Spleen (tissue), 11 donors: Measurements from ENCODE around the gene CEACAM4. TPM values are rescaled to one million over a fixed set of nuclear protein-coding genes. Genes with fewer than 3 reads are reported as not detected.

ENCODE experiments used
- DNase-seq: peaks from one replicate; pipeline ENCODE4 v3.0.0-alpha.2; 2020
- H3K27ac ChIP-seq, 8 donors: fragments of 200-600 bp; sonication (generic) in 7 of 8; 1 replicate in 4 of 8; 2 replicates in 4 of 8; pipeline versions ENCODE4 v1.5.0 to v1.8.0; 2016 to 2021; ENCODE audit warnings: inconsistent platforms in 4 of 8, mild to moderate bottlenecking in 4 of 8, moderate library complexity in 1 of 8
- H3K27me3 ChIP-seq, 7 donors: fragments of 200-600 bp; sonication (generic) in 6 of 7; replicated peaks in 1 of 7; 1 replicate in 4 of 7; 2 replicates in 3 of 7; pipeline versions ENCODE4 v1.5.0 to v1.8.0; 2016 to 2021; ENCODE audit warnings: inconsistent platforms in 3 of 7, mild to moderate bottlenecking in 1 of 7
- H3K36me3 ChIP-seq, 6 donors: fragments of 200-600 bp; sonication (generic) in 5 of 6; 1 replicate in 4 of 6; 2 replicates in 2 of 6; pipeline versions ENCODE4 v1.5.0 to v1.8.0; 2016 to 2021; ENCODE audit warnings: inconsistent platforms in 2 of 6
- H3K4me1 ChIP-seq, 6 donors: fragments of 200-600 bp; sonication (generic) in 5 of 6; 1 replicate in 3 of 6; 2 replicates in 3 of 6; pipeline versions ENCODE4 v1.5.0 to v1.8.0; 2016 to 2021; ENCODE audit warnings: inconsistent platforms in 3 of 6
- H3K4me3 ChIP-seq, 8 donors: fragments of 200-600 bp; sonication (generic) in 7 of 8; 1 replicate in 4 of 8; 2 replicates in 4 of 8; pipeline versions ENCODE4 v1.5.0 to v1.8.0; 2016 to 2021; ENCODE audit warnings: inconsistent platforms in 4 of 8, mild to moderate bottlenecking in 4 of 8, moderate library complexity in 2 of 8
- H3K9me3 ChIP-seq, 8 donors: fragments of 200-600 bp; sonication (generic) in 7 of 8; 1 replicate in 4 of 8; 2 replicates in 4 of 8; pipeline versions ENCODE4 v1.5.0 to v1.8.0; 2016 to 2021; ENCODE audit warnings: inconsistent platforms in 4 of 8
- CTCF ChIP-seq, 11 experiments: fragments of 200-600 bp in 7 of 11; fragments of 450-650 bp in 4 of 11; sonication (generic) in 4 of 11; IDR thresholded peaks in 8 of 11; conservative IDR thresholded peaks in 3 of 11; 1 replicate in 7 of 11; 2 replicates in 4 of 11; pipeline versions ENCODE4 v1.4.0 to v1.8.0; 2016 to 2021; ENCODE audit warnings: antibody characterized with exemption in 11 of 11, inconsistent platforms in 4 of 11, mild to moderate bottlenecking in 1 of 11
- POLR2A ChIP-seq, 3 donors: fragments of 450-650 bp; IDR thresholded peaks; one replicate each; pipeline ENCODE4 v1.5.1; 2017; ENCODE audit warnings: antibody characterized with exemption in 3 of 3, mild to moderate bottlenecking in 1 of 3
- POLR2AphosphoS5 ChIP-seq, 3 donors: sonication (generic); formaldehyde crosslinking; IDR thresholded peaks; one replicate each; pipeline ENCODE4 v1.5.1; 2017; ENCODE audit warnings: antibody characterized with exemption in 3 of 3
- WGBS, 5 donors: extraction: QIAGEN DNeasy Blood & Tissue Kit in 3 of 5; methylation state at CpG; one replicate each; pipeline versions ENCODE4 v1.1.5 to v1.1.7; 2013 to 2018; 5-methylcytosine and 5-hydroxymethylcytosine counted together
- intact Hi-C: fragments of 100-400 bp; cut with DNase I; formaldehyde crosslinking; loops from one replicate; pipeline ENCODE4 v1.15.0; 2023; ENCODE audit warnings: low total_unique reads
- polyA plus RNA-seq, 3 donors: library from polyadenylated mRNA; stranded (reverse); fragments of 200-250 nt; gene quantifications; one replicate each; pipeline ENCODE4 v1.2.1, GENCODE V29; 2013
- total RNA-seq, 7 donors: library from RNA; depleted of rRNA in 3 of 7; stranded (reverse); fragments of >200 nt in 3 of 7; fragmentation: NEBNext Ultra II Directional in 4 of 7; extraction: Animal tissue kit (Norgen Biotek cat#: 25700) in 4 of 7; gene quantifications; one replicate each; pipeline versions ENCODE4 v1.1.0 to v1.2.1, GENCODE V29; 2016 to 2021
- donor health status: healthy with polysubstance abuse.
- donor health status: DM: no; HTN: no; CAD: no; lungs with moderate emphysema.
- donor health status: DM: no; HTN: no; CAD: no.
- donor health status: Bipolar disorder and iron deficiency.
- donor health status: healthy.
- donor health status: DM: no; HTN: no; CAD: no.
- donor health status: DM: yes; HTN: yes; CAD: no.

The CEACAM4 gene
- total and polyA plus RNA-seq, 10 donors, result 3.3 to 76.4 (median 20.7) TPM

- H3K36me3 ChIP-seq, result no peaks in the 10 kb centered on the region
- H3K27me3 ChIP-seq, result peaks cover 0 to 14% (median 0%) of the 10 kb centered on the region in 7 donors
- H3K4me3 ChIP-seq, result no peak overlapping the region
- intact Hi-C loops, result no loop called here
- no peaks in the 10 kb centered on the region for H3K9me3 ChIP-seq
- no peaks in the 10 kb centered on the region for H3K4me1 ChIP-seq
- no peak overlapping the region for H3K27ac ChIP-seq
- no peak for TF ChIP-seq POLR2AphosphoS5 (IDR thresholded peaks at IDR 0.05)
- TF ChIP-seq CTCF (IDR thresholded peaks at IDR 0.05 in 8 of 11, conservative IDR thresholded peaks at IDR 0.05 in 3 of 11), result no peak
- peak; percentile 41 for DNase-seq
- 67 to 90% (median 88%) methylated on average over 5 of the region's 5 CpGs for WGBS, 5 donors
Measured at GRCh38 chr19:41606215-41606837, 20.5 kb downstream of the CEACAM4 start.

- Histone ChIP-seq H3K4me1 (no peaks in the 10 kb centered on the region), H3K27ac (no peak overlapping the region), H3K36me3 (no peaks in the 10 kb centered on the region), H3K4me3 (no peak overlapping the region), H3K27me3 (peaks cover 0 to 8% (median 0%) of the 10 kb centered on the region in 7 donors), H3K9me3 (no peaks in the 10 kb centered on the region)
- intact Hi-C loops, result no loop called here
- 28 to 60% (median 52%) methylated on average over 3 of the region's 3 CpGs for WGBS, 5 donors
- TF ChIP-seq POLR2A (IDR thresholded peaks at IDR 0.05) (no peak), POLR2AphosphoS5 (IDR thresholded peaks at IDR 0.05) (no peak), CTCF (IDR thresholded peaks at IDR 0.05 in 8 of 11, conservative IDR thresholded peaks at IDR 0.05 in 3 of 11) (no peak)
- DNase-seq, result no peak
Measured at GRCh38 chr19:41604831-41605230, 22.0 kb downstream of the CEACAM4 start.

- WGBS, 5 donors, result 49 to 81% (median 71%) methylated on average over 3 to 4 of the region's 4 CpGs
- peak; percentile 20 for DNase-seq
- intact Hi-C loops, result no loop called here
- peaks cover 0 to 15% (median 0%) of the 10 kb centered on the region in 7 donors for H3K27me3 ChIP-seq
- TF ChIP-seq POLR2A (IDR thresholded peaks at IDR 0.05) (no peak), POLR2AphosphoS5 (IDR thresholded peaks at IDR 0.05) (no peak), CTCF (IDR thresholded peaks at IDR 0.05 in 8 of 11, conservative IDR thresholded peaks at IDR 0.05 in 3 of 11) (no peak)
- H3K4me1 ChIP-seq, result peaks cover 0 to 14% (median 3%) of the 10 kb centered on the region in 6 donors
- no peak overlapping the region for H3K27ac ChIP-seq
- no peaks in the 10 kb centered on the region for H3K36me3 ChIP-seq
- no peak overlapping the region for H3K4me3 ChIP-seq
- H3K9me3 ChIP-seq, result no peaks in the 10 kb centered on the region
Measured at GRCh38 chr19:41601771-41602170, 25.1 kb downstream of the CEACAM4 start.

GRCh38 chr19:41599175-41599966 is 27.5 kb downstream of the CEACAM4 start:
- Histone ChIP-seq H3K9me3 (no peaks in the 10 kb centered on the region), H3K4me3 (no peak overlapping the region), H3K36me3 (no peaks in the 10 kb centered on the region), H3K4me1 (peaks cover 0 to 27% (median 12%) of the 10 kb centered on the region in 6 donors), H3K27ac (no peak overlapping the region), H3K27me3 (peaks cover 0 to 28% (median 0%) of the 10 kb centered on the region in 7 donors)
- 63 to 78% (median 70%) methylated on average over 6 of the region's 6 CpGs for WGBS, 5 donors
- TF ChIP-seq POLR2AphosphoS5 (IDR thresholded peaks at IDR 0.05) (no peak), POLR2A (IDR thresholded peaks at IDR 0.05) (no peak), CTCF (IDR thresholded peaks at IDR 0.05 in 8 of 11, conservative IDR thresholded peaks at IDR 0.05 in 3 of 11) (no peak)
- DNase-seq, result peak; percentile 44
- intact Hi-C loops, result no loop called here
